CD4-positive, alpha-beta memory T cell (primary cell): ENCODE results near the gene HMGN4. TPM values are rescaled to one million over a fixed set of nuclear protein-coding genes. Genes with fewer than 3 reads are reported as not detected.

Experiments used
- CTCF ChIA-PET: fragments of 350-600 bp; sonication (Branson Sonifier 250); formaldehyde crosslinking; loops from one replicate; lab custom pipeline; 2021; ENCODE audit warnings: inconsistent platforms; ENCODE audit not compliant: partially characterized antibody; lab: Charles Lee
- POLR2A ChIA-PET: fragments of 350-600 bp; sonication (Branson Sonifier 250); formaldehyde crosslinking; loops from one replicate; lab custom pipeline; 2021; ENCODE audit not compliant: partially characterized antibody; lab: Charles Lee
- DNase-seq, 5 donors: peaks; one replicate each; pipeline versions ENCODE4 v3.0.0 to v3.0.0-alpha.2; 2020 to 2022; ENCODE audit warnings: mixed read lengths in 1 of 5
- H3K27ac ChIP-seq: one replicate; pipeline ENCODE4 v1.7.0; 2013; ENCODE audit warnings: low read depth, low read length
- H3K27me3 ChIP-seq: 2 replicates; pipeline ENCODE4 v1.7.0; 2013; ENCODE audit warnings: mild to moderate bottlenecking, low read length, moderate library complexity; ENCODE audit not compliant: insufficient read depth
- H3K36me3 ChIP-seq: 2 replicates; pipeline ENCODE4 v1.7.0; 2013; ENCODE audit warnings: mild to moderate bottlenecking, low read length, moderate library complexity; ENCODE audit not compliant: insufficient read depth
- H3K4me1 ChIP-seq: 2 replicates; pipeline ENCODE4 v1.7.0; 2013; ENCODE audit warnings: mild to moderate bottlenecking, low read length, moderate library complexity; ENCODE audit not compliant: insufficient read depth
- H3K4me3 ChIP-seq, 2 donors: one replicate each; pipeline ENCODE4 v1.7.0; 2013; ENCODE audit warnings: low read length in 2 of 2, mild to moderate bottlenecking in 1 of 2
- H3K9me3 ChIP-seq, 2 donors: one replicate each; pipeline ENCODE4 v1.7.0; 2013; ENCODE audit warnings: low read length in 2 of 2, control low read depth in 1 of 2; ENCODE audit not compliant: control insufficient read depth in 1 of 2
- H3K27ac Mint-ChIP-seq, 7 donors: one replicate each; pipeline ENCODE4 v1.8.0; 2020 to 2021; ENCODE audit warnings: mixed read lengths in 7 of 7, mild to moderate bottlenecking in 6 of 7, inconsistent platforms in 3 of 7, moderate library complexity in 3 of 7
- H3K27me3 Mint-ChIP-seq, 2 donors: one replicate each; pipeline ENCODE4 v1.8.0; 2020 to 2021; ENCODE audit warnings: mixed read lengths in 2 of 2
- H3K36me3 Mint-ChIP-seq, 2 donors: one replicate each; pipeline ENCODE4 v1.8.0; 2020 to 2021; ENCODE audit warnings: mixed read lengths in 2 of 2, inconsistent platforms in 1 of 2, mild to moderate bottlenecking in 1 of 2
- H3K4me1 Mint-ChIP-seq, 4 donors: one replicate each; pipeline ENCODE4 v1.8.0; 2020 to 2021; ENCODE audit warnings: mixed read lengths in 4 of 4, mild to moderate bottlenecking in 1 of 4
- H3K4me3 Mint-ChIP-seq, 8 donors: one replicate each; pipeline ENCODE4 v1.8.0; 2020 to 2021; ENCODE audit warnings: mixed read lengths in 8 of 8, mild to moderate bottlenecking in 7 of 8, moderate library complexity in 6 of 8, inconsistent platforms in 3 of 8
- H3K9me3 Mint-ChIP-seq, 8 donors: one replicate each; pipeline ENCODE4 v1.8.0; 2020 to 2021; ENCODE audit warnings: mixed read lengths in 8 of 8, mild to moderate bottlenecking in 5 of 8, inconsistent platforms in 3 of 8, moderate library complexity in 1 of 8
- intact Hi-C: fragments of 100-400 bp; cut with micrococcal nuclease; formaldehyde crosslinking; loops from one replicate; pipeline ENCODE4 v1.15.1; 2023
- polyA plus RNA-seq, 2 donors: library from polyadenylated mRNA; unstranded; fragments of 300-500 nt; fragmentation: Illumina TruSeq; gene quantifications; one replicate each; pipeline ENCODE4 v1.2.3, GENCODE V29; 2021
- total RNA-seq, 2 experiments: library from RNA; stranded (reverse); gene quantifications; one replicate each; pipeline ENCODE4 v1.2.3, GENCODE V29; 2021

Gene HMGN4
- total and polyA plus RNA-seq, 4 experiments from 2014 or later: 102 to 305 (median 130) TPM

GRCh38 chr6:26570027-26570809, 32.1 kb downstream of the HMGN4 start:
- peaks cover 0 to 10% of the 10 kb centered on the region in 2 donors for H3K27me3 Mint-ChIP-seq
- no peak for DNase-seq
- POLR2A ChIA-PET: interaction anchor here (0.7 to 6.0 kb wide), 28 partner anchors 7 to 550 kb away, joined by 3 to 92 read pairs (median 6); partner anchors contain the start of gene HMGN4
- CTCF ChIA-PET: interaction anchor here (0.8 to 6.2 kb wide), 18 partner anchors 9 to 396 kb away, joined by 3 to 72 read pairs (median 7); a partner anchor contains a TSS
- H3K9me3 Mint-ChIP-seq: peaks cover 0 to 17% (median 4%) of the 10 kb centered on the region in 8 donors
- Histone ChIP-seq H3K9me3 (no peaks in the 10 kb centered on the region), H3K27me3 (no peaks in the 10 kb centered on the region), H3K27ac (no peak overlapping the region), H3K36me3 (no peaks in the 10 kb centered on the region), H3K4me3 (no peak overlapping the region), H3K4me1 (peaks cover 9% of the 10 kb centered on the region)
- H3K36me3 Mint-ChIP-seq: peaks cover 0 to 20% of the 10 kb centered on the region in 2 donors
- peaks cover 17 to 34% (median 23%) of the 10 kb centered on the region in 4 donors for H3K4me1 Mint-ChIP-seq
- H3K4me3 Mint-ChIP-seq: peak overlapping the region in 1 of 8 donors; percentile 95
- H3K27ac Mint-ChIP-seq: peak overlapping the region in 2 of 7 donors; percentile 61 to 100
- intact Hi-C loops: no loop called here

GRCh38 chr6:26571592-26572296, 33.6 kb downstream of the HMGN4 start:
- Histone ChIP-seq H3K9me3 (no peaks in the 10 kb centered on the region), H3K4me3 (peak overlapping the region in 1 of 2 donors; percentile 12), H3K4me1 (peaks cover 12% of the 10 kb centered on the region), H3K27me3 (no peaks in the 10 kb centered on the region), H3K36me3 (no peaks in the 10 kb centered on the region), H3K27ac (no peak overlapping the region)
- DNase-seq: peak; percentile 65 to 74 (median 70)
- Mint-ChIP-seq H3K27me3 (peaks cover 0 to 10% of the 10 kb centered on the region in 2 donors), H3K9me3 (peaks cover 0 to 20% (median 4%) of the 10 kb centered on the region in 8 donors), H3K36me3 (peaks cover 0 to 20% of the 10 kb centered on the region in 2 donors), H3K4me3 (peak overlapping the region; percentile 88 to 95 (median 91)), H3K4me1 (peaks cover 17 to 45% (median 27%) of the 10 kb centered on the region in 4 donors), H3K27ac (peak overlapping the region; percentile 92 to 100 (median 94))
- ChIA-PET CTCF (interaction anchor here (0.7 to 8.4 kb wide), 19 partner anchors 8 to 665 kb away, joined by 3 to 116 read pairs (median 4); partner anchors contain the start of gene HMGN4), POLR2A (interaction anchor here (0.6 to 6.0 kb wide), 17 partner anchors 15 to 448 kb away, joined by 3 to 80 read pairs (median 4); partner anchors contain the start of gene HMGN4)
- intact Hi-C loops: loop anchor here (1.0 kb wide), 6 partner anchors 25 to 508 kb away; partner anchors contain the start of genes ABT1 and HMGN4

DNA sequence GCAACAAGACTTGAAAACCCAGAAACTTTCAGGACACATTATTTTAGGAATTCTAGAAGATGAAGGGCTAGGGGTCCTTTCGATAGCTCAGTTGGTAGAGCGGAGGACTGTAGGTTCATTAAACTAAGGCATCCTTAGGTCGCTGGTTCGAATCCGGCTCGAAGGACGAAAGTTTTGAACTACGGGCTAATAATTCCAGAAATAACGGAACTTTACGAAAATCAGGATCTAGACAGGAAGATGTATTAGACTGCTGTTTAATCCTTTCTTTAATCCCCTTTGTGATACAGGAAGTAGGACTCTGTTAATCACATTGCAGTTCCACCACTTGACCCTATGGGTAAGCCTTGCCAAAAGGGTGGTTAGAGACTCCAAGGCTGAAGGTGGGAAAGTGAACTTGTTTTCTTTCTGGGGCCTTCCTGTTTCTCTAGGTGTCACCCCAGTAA, 37.4 kb downstream of the HMGN4 start:
- POLR2A ChIA-PET: interaction anchor here (0.5 to 2.1 kb wide), 5 partner anchors 20 to 359 kb away, joined by 3 to 8 read pairs (median 4); a partner anchor contains a TSS
- H3K4me1 ChIP-seq: peaks cover 22% of the 10 kb centered on the region
- H3K27me3 Mint-ChIP-seq: peaks cover 0 to 5% of the 10 kb centered on the region in 2 donors

GRCh38 chr6:26576407-26576843, 38.3 kb downstream of the HMGN4 start:
- ChIA-PET POLR2A (interaction anchor here (0.7 to 2.1 kb wide), 10 partner anchors 7 to 267 kb away, joined by 3 to 8 read pairs (median 4); no protein-coding TSS in a partner anchor), CTCF (interaction anchor here (1.0 to 8.4 kb wide), 5 partner anchors 8 to 235 kb away, joined by 3 to 116 read pairs (median 5); no protein-coding TSS in a partner anchor)
- H3K36me3 ChIP-seq: no peaks in the 10 kb centered on the region
- peaks cover 16 to 39% (median 27%) of the 10 kb centered on the region in 4 donors for H3K4me1 Mint-ChIP-seq
- H3K4me1 ChIP-seq: peaks cover 22% of the 10 kb centered on the region
- H3K27ac ChIP-seq: no peak overlapping the region
- peaks cover 0 to 6% of the 10 kb centered on the region in 2 donors for H3K9me3 ChIP-seq
- peak overlapping the region in 1 of 2 donors; percentile 71 for H3K4me3 ChIP-seq
- H3K9me3 Mint-ChIP-seq: peaks cover 0 to 28% (median 9%) of the 10 kb centered on the region in 8 donors
- intact Hi-C loops: no loop called here
- H3K27me3 ChIP-seq: no peaks in the 10 kb centered on the region
- no peak for DNase-seq
- H3K36me3 Mint-ChIP-seq: peaks cover 0 to 14% of the 10 kb centered on the region in 2 donors
- peaks cover 2 to 5% of the 10 kb centered on the region in 2 donors for H3K27me3 Mint-ChIP-seq
- peak overlapping the region in 4 of 7 donors; percentile 2 to 97 (median 94) for H3K27ac Mint-ChIP-seq
- H3K4me3 Mint-ChIP-seq: peak overlapping the region; percentile 43 to 93 (median 88)

More for the DNA sequence above, 37.4 kb downstream of the HMGN4 start:
- peak overlapping the region in 1 of 8 donors; percentile 5 for H3K4me3 Mint-ChIP-seq
- Histone ChIP-seq H3K36me3 (no peaks in the 10 kb centered on the region), H3K4me3 (no peak overlapping the region), H3K27ac (no peak overlapping the region), H3K9me3 (peaks cover 0 to 6% of the 10 kb centered on the region in 2 donors), H3K27me3 (no peaks in the 10 kb centered on the region)
- DNase-seq: no peak
- intact Hi-C loops: no loop called here
- peaks cover 0 to 14% of the 10 kb centered on the region in 2 donors for H3K36me3 Mint-ChIP-seq
- H3K9me3 Mint-ChIP-seq: peaks cover 0 to 28% (median 9%) of the 10 kb centered on the region in 8 donors
- H3K27ac Mint-ChIP-seq: peak overlapping the region in 1 of 7 donors; percentile 96
- CTCF ChIA-PET: interaction anchor here (1.5 to 8.4 kb wide), 2 partner anchors 18 to 233 kb away, joined by 3 to 116 read pairs; no protein-coding TSS in a partner anchor
- H3K4me1 Mint-ChIP-seq: peaks cover 17 to 41% (median 28%) of the 10 kb centered on the region in 4 donors

- ChIA-PET CTCF (interaction anchor here (1.0 to 8.4 kb wide), 5 partner anchors 9 to 236 kb away, joined by 3 to 116 read pairs (median 5); no protein-coding TSS in a partner anchor), POLR2A (interaction anchor here (0.7 to 2.1 kb wide), 11 partner anchors 8 to 1287 kb away, joined by 3 to 8 read pairs (median 4); no protein-coding TSS in a partner anchor)
- H3K4me3 ChIP-seq: peak overlapping the region; percentile 38 to 71
- no peaks in the 10 kb centered on the region for H3K36me3 ChIP-seq
- peaks cover 18% of the 10 kb centered on the region for H3K4me1 ChIP-seq
- peak overlapping the region; percentile 62 to 97 (median 89) for H3K27ac Mint-ChIP-seq
- H3K36me3 Mint-ChIP-seq: peaks cover 0 to 7% of the 10 kb centered on the region in 2 donors
- peaks cover 0 to 22% (median 9%) of the 10 kb centered on the region in 8 donors for H3K9me3 Mint-ChIP-seq
- H3K27me3 ChIP-seq: no peaks in the 10 kb centered on the region
- peaks cover 0 to 6% of the 10 kb centered on the region in 2 donors for H3K9me3 ChIP-seq
- H3K4me3 Mint-ChIP-seq: peak overlapping the region; percentile 79 to 93 (median 90)
- H3K4me1 Mint-ChIP-seq: peaks cover 9 to 32% (median 21%) of the 10 kb centered on the region in 4 donors
- intact Hi-C loops: loop anchor here (1.0 kb wide), 1 partner anchor 19 kb away; the partner anchor contains the start of gene ABT1
- no peak overlapping the region for H3K27ac ChIP-seq
- H3K27me3 Mint-ChIP-seq: peaks cover 2 to 3% of the 10 kb centered on the region in 2 donors
- DNase-seq: peak; percentile 53 to 70 (median 56)
Observed at GRCh38 chr6:26576929-26577719, 39.0 kb downstream of the HMGN4 start.
